NCI-H226 (cell line): ENCODE results near the gene BFAR.
"Not testable (repeated sequence)": the region's sequence is repeated elsewhere in the genome, so short reads cannot be mapped to it uniquely, and the experiment has no call there.

Experiments
- DNase-seq: peaks from one replicate; pipeline ENCODE4 v3.0.0-alpha.2; 2015

Gene BFAR

DNA sequence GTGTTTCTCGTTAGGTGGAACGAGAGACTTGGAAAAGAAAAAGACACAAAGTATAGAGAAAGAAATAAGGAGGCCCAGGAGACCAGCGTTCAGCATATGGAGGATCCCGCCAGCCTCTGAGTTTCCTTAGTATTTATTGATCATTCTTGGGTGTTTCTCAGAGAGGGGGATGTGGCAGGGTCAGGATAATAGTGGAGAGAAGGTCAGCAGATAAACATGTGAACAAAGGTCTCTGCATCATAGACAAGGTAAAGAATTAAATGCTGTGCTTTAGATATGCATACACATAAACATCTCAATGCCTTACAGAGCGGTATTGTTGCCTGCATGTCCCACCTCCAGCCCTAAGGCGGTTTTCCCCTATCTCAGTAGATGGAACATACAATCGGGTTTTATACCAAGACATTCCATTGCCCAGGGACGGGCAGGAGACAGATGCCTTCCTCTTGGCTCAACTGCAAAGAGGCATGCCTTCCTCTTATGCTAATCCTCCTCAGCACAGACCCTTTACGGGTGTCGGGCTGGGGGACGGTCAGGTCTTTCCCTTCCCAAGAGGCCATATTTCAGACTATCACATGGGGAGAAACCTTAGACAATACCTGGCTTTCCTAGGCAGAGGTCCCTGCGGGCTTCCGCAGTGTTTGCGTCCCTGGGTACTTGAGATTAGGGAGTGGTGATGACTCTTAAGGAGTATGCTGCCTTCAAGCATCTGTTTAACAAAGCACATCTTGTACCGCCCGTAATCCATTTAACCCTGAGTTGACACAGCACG is 3.6 kb downstream of the BFAR start:
- not testable (repeated sequence) for DNase-seq

DNA sequence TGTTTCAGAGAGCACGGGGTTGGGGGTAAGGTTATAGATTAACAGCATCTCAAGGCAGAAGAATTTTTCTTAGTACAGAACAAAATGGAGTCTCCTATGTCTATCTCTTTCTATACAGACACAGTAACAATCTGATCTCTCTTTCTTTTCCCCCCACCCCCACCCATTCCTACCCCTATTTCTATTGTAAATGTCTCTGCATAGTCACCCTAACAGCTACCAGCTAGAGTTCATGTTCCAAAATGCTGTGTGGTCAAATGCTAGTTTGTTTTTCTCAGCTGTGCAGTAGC is 4.1 kb downstream of the BFAR start:
- DNase-seq: not testable (repeated sequence)

DNA sequence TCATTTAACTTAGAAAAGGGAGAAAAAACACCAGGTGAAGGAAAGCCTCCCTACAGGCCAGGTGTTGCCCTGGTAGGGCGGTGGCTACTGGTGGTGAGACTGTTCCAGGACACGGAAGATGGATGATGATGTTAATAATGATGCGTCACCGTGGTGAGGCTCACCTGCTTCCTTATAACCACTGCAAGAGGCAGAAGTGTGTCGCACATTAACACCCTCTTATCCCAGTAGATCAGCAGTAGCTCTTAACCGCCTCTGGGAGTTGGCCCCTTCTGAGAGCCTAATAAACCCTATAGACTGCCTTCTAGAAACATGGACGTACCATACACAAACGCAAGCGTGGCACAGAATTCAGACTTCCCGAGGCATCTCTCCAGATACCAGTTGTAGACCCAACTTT is 7.8 kb downstream of the BFAR start:
- no peak for DNase-seq

DNA sequence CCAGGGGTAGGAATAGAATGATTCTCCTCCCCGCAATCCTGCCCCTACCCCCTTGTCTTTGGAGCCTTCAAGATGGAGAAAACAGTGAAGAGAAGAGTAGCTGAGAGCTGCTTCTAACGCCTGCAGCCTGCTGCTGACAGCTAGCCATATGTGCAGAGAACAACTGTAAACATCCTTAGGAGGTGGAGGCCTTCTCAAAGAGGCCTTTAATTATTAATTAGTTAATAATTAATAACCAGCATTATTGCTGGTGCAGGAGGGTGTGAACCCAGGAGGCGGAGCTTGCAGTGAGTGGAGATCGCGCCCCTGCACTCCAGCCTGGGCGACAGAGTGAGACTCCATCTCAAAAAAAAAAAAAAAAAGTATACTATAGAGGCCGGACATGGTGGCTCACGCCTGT is 8.5 kb downstream of the BFAR start:
- no peak for DNase-seq

DNA sequence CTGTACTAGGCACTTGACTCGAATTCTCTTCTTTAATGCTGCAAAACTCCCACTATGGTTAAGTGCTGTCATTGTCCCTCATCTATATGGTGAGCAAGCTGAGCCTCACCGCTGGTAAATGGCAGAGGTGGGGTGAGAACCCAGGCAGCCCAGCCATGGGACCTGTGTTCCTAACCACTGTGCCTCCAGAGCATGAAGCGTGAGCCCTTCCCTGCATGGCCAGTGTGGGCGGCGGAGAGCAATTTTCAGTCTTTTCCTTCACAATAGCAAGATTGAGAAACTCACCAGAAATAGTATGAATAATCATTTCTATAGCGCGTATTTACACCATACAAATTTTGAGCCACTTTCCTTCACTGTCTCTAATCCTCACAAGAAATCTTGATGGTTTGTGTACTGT is 9.2 kb downstream of the BFAR start:
- no peak for DNase-seq

DNA sequence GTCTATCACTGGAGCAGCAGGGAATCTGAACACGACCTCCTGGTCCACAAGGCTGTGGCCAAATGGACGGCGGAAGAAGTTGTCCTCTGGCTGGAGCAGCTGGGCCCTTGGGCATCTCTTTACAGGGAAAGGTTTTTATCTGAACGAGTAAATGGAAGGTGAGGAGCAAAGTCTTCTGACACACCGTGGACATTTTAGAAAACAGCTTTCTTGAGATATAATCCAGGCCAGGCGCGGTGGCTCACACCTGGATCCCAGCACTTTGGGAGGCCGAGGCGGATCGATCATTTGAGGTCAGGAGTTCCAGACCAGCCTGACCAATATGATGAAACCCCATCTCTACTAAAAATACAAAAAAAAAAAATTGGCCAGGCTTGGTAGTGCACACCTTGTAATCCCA is 17.1 kb downstream of the BFAR start:
- no peak for DNase-seq

DNA sequence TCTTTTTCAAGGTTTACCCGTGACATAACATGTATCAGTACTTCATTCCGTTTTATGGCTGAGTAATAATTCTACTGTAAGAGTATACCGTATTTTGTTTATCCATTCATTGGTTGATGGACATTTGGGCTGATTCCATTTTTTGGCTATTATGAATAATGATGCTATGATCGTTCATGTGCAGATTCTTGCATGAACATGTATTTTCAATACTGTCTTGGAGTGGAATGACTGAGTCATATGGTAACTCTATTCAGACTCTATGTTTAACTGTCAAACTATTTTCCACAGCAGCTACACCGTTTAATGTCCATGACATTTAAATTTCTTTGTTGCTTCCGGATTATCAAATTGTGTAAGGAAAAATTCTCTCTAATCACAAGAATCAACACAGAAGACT is 17.9 kb downstream of the BFAR start:
- DNase-seq: no peak

DNA sequence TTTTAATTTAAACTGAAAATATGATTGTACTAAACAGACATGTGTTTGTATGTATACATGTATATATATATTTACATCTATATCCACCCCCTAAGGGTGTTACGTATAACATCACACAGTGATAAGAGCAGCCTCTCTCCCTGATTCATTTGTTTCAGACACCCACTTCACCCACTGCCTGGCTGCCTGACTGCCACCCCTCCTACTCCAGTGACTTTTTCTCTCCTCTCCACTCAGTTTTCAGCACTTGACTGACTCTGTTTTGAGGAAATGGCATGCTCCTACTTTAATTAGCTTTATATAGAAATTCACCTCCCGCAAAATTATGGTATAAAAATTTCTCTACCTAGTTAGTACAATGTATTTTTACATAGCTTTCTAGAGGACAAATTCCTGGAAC is 20.0 kb downstream of the BFAR start:
- DNase-seq: no peak

DNA sequence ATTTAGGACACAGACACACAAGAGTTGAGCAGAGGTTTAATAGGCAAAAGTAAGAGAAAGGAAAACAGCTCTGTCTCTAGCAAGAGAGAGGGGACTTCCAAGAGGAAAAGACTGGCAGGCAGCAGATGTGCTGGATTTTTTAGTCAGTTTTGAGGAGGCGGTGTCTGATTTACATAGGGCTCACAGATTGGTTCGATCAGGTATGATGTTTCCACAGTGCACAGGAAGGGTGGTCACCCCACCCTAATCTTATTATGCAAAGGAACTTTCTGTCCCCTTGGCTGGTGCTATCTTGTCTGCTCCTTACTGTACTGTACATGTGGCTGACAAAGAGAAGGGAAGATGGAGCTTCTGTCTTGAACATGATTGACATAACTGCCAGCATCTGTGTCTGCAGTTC is 25.3 kb downstream of the BFAR start:
- peak; percentile 33 for DNase-seq

DNA sequence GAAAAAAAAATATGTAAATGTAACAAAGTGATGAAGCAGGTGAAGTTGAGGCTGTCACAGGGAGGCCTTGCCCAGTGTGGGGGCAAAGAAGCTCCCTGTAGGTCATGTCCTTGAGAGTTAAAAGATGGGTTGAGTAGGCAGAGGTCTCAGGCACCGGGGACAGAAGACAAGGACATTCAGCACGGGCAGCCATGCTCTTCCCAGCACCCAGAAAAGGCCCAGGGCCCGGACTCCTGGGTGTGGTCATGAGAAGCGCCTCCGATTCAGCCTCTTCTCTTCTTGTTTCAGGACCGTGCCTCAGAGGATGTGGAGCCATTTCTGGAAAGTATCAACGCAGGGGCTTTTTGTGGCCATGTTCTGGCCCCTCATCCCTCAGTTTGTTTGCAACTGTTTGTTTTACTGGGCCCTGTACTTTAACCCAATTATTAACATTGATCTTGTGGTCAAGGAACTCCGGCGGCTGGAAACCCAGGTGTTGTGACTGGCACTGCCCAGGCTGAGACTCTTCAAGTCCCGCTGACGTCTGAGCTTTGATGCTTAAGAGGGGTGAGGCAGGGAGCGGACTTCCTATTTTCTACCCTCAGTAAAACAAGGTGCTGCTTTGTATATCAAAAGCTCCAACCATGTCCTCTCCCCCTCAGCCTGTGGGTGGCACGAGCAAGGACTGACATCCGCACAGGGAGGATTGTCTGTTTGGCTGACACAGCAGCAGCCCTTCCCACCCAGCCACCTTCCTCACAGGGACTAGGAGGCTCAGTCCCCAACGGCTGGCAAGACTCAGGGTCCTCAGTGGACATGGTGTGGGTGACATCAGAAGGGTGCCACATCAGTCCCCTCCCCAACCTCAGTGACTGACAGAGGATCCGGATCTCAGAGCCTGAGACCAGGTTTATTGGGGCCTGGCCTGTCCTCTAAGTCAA is 34.9 kb downstream of the BFAR start:
- DNase-seq: no peak

DNA sequence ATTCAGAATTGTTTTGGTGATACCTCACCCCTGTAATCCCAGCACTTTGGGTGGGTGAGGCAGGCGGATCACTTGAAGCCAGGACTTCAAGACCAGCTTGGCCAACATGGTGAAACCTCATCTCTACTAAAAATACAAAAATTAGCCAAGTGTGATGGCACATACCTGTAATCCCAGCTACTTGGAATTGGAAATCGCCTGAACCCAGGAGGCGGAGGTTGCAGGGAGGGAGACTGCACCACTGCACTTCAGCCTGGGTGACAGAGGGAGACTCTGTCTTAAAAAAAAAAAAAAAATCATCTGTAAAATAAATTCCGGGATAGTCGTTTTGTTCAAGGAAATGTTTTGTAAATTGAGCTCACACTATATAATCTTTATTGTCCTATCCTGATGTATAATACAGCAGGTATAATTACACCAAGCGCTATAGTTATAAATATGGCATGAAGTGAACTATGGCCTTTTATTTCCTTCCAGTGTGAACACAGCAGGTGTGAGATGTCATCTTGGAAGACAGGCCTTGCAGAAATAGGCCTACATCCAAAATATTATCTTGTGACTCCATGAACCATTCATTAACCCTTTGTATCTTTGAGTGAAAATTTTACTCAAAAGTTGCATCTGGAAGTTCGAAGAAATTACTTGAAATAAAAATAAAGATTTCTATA is 35.9 kb downstream of the BFAR start:
- no peak for DNase-seq

DNA sequence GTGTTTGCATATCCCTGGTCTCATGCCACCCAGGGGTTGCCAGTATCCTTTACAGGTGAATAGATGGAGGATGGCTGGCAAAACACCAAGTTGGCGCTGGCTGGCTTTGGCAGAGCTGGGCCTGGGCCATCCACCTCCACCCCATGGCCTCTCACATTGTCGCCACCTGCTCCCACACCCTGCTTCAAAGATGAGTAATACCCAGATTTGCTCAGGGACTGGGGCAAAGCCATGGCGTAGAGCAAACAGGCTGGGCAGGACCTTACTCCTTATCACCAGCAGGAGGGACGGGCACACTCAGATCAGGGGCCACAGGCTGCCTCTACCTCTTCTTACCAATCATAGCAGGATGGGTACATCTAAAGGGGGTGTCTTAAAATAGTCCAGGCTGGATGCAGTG is 37.0 kb downstream of the BFAR start:
- peak; percentile 22 for DNase-seq

DNA sequence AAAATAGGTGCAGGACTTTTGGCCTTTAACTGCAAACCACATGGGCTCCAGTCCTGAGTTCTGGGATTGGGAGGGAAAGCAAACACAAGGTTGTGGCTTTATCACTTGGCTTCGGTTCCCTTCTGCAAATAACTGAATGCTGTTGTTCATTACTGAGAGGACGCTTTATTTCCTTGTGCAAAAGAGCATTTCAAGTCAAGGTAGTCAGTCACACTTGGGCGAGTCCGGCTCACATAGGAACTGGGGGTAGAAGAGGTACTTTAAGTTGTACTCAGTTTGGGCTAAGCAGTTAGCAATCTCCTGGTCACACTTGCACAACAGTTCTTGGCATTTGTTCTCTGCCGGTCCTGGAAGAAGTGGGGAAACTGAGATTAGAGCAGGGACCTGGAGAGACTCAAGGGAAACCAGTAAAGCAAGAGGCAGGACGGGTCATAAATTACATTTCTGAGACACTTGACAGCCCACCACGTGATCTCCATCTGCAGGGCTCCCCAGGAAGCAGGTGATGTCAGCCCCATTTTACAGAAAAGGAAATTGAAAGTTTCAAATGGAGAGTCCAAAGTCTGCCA is 39.7 kb downstream of the BFAR start:
- DNase-seq: no peak

DNA sequence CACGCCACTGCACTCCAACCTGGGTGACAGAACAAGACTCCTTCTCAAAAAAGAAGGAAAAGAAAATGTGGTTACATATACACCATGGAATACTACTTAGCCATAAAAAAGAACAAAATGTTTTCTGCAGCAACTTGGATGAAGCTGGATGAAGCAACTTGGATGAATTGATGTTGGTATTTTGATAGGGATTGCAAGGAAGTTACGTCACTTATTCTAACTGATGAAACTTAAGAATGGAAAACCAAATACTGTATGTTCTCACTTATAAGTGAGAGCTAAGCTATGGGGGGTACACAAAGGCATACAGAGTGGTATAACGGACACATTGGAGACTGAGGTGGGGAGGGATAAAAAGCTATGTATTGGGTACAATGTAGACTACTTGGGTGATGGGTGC is 43.9 kb downstream of the BFAR start:
- no peak for DNase-seq

DNA sequence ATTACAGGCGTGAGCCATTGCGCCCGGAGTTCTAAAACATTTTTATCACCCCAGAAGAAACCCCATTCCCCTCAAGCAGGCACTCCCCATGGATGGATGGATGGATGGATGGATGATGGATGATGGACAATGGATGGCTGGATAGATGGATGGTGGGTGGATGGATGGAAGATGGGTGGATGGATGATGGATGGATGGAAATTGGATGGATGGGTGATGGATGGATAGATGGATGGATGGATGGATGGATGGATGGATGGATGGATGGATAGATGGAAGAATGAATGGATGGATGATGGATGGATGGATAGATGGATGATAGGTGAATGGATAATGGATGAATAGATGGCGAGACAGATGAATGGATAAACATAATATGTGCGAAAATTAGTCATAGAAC is 44.9 kb downstream of the BFAR start:
- DNase-seq: no peak

DNA sequence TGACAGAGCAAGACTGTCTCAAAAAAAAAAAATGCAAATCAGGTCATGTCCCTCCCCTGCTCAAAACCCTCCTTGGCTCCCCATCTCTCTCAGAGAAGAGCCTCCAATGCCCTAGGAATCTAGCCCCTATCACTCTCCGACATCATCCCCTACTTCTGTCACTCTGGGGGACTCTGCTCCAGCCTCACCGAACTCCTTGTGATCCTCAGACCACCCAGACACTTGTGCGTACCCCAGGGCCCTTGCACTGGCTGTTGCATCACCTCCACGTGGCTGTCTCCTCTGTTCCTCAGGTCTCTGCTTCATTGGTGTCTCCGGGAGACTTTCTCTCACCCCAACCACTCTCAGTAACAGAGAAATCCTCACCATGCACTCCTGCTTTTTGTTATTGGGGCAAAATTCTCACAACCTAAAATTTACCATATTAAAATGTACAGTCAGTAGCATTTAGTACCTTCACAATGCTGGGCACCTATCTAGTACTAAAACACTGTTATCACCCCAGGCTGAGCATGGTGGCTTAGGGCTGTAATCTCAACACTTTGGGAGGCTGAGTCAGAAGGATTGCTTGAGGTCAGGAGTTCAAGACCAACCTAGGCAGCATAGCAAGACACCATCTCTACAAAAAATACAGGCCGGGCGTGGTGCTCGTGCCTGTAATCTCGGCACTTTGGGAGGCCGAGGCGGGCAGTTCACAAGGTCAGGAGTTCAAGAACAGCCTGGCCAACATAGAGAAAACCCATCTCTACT is 46.2 kb downstream of the BFAR start:
- DNase-seq: no peak

DNA sequence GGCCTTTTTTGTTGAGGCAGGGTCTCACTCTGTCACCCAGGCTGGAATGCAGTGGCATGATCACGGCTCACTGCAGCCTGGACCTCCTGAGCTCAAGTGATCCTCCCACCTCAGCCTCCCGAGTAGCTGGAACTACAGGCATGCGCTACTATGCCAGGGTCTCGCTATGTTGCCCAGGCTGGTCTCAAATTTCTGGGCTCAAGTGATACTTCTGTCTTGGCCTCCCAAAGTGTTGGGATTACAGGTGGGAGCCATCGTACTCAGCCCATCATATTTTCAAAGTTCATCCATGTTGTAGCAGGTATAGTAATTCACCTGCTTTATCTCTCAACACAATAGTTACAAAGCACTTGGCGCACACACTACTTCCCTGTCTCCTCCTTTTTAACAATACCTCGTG is 47.6 kb downstream of the BFAR start:
- not testable (repeated sequence) for DNase-seq

DNA sequence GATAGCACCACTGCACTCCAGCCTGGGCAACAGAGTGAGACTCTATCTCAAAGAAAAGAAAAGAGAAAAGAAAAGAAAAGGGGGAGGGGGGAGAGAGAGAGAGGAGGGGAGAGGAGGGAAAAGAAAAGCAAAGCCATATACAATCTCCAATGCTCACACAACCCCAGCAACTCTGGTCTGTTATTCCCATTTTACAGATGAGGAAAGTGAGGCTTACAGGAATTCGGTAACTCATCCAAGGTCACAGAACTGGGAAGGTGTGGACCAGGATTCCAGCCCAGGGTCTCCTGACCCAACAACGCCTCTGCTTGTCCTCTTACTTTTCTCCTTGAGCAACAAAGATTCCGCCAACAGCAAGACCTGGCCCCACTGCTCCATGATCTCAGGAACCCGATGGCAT is 48.4 kb downstream of the BFAR start:
- no peak for DNase-seq

DNA sequence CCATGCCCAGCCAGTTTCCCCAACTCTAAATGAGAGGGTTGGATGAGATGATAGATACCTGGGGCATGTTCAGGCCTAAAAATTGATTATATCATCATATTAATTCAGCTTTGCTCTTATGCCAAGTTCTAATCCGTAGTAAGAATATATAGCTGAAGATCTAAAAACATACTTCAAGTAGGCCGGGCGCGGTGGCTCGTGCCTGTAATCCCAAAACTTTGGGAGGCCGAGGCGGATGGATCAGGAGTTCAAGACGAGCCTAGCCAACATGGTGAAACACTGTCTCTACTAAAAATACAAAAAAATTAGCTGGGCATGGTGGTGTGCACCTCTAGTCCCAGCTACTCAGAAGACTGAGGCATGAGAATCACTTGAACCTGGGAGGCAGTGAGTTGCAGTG is 49.4 kb downstream of the BFAR start:
- no peak for DNase-seq

DNA sequence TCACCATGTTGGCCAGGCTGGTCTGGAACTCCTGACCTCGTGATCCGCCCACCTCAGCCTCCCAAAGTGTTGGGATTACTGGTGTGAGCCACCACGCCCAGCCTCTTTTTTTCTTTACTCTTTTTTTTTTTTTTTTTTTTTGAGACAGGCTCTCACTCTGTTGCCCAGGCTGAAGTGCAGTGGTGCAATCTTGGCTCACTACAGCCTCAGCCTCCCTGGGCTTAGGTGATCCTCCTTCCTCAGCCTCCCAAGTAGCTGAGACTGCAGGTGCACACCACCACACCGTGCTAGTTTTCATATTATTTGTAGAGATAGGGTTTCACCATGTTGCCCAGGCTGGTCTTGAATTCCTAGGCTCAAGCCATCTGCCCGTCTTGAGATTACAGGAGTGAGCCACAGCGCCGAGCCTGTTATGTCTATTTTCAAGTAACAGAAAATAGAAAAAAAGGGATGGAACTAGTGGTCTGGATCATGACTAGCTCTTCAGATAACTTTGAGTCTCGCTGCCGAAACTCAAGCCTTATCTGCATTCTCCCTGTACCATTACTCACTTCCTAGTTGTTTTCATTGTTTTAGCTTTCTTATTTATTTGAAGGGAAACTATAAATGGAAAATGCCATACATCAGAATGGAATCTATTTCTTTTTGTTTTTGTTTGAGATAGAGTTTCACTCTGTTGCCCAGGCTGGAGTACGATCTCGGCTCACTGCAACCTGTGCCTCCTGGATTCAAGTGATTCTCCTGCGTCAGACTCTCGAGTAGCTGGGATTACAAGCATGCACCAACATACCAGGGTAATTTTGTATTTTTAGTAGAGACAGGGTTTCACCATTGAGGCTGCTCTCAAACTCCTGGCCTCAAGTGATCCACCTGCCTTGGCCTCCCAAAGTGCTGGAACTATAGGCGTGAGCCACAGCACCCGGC is 53.4 kb downstream of the BFAR start:
- DNase-seq: peak; percentile 48

DNA sequence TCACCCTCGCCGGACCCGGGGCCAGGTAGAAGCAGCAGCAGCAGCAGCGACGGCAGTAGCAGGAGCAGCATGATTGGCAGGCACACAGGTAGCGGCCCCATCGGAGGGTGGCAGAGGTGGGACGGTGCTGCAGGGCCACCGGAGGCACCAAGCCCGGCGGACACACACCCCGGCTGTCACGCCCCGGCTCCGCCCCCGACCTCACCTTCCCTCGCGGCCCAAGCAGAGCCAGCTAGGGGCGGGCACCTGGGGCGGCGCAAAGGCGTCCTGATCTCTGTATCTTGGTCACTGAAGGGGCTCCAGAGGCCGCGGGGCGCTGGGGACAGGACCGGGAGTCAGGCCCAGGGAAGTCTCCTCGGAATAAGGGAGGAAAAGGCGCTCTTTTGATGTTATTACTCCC is 61.4 kb downstream of the BFAR start, which contains the start of gene PLA2G10:
Gene PLA2G10, minus strand, starts transcription at position 180 of the 400 bp plus-strand sequence. Its CDS starts 79 bp downstream, at position 101.
- not testable (repeated sequence) for DNase-seq
